NT2/D1 (cell line): ENCODE data around the gene CCDC112.

ENCODE experiments used
- DNase-seq: peaks from one replicate; pipeline ENCODE4 v3.0.0-alpha.2; 2011; ENCODE audit warnings: low read depth, low spot score
- H3K27me3 ChIP-seq: 2 replicates; pipeline ENCODE4 v1.6.0; 2011; ENCODE audit warnings: mild to moderate bottlenecking; ENCODE audit not compliant: insufficient read length, insufficient read depth
- H3K36me3 ChIP-seq: 2 replicates; pipeline ENCODE4 v1.6.1; 2011; ENCODE audit warnings: mild to moderate bottlenecking, low read length, mixed read lengths; ENCODE audit not compliant: insufficient read depth, insufficient read length
- H3K4me1 ChIP-seq: 2 replicates; pipeline ENCODE4 v1.5.1; 2011; ENCODE audit not compliant: insufficient read depth, insufficient read length
- H3K4me3 ChIP-seq: 2 replicates; pipeline ENCODE4 v1.5.1; 2011; ENCODE audit warnings: low read depth; ENCODE audit not compliant: insufficient read length
- H3K9ac ChIP-seq: 2 replicates; pipeline ENCODE4 v1.6.0; 2011; ENCODE audit warnings: low read depth; ENCODE audit not compliant: insufficient read length
- H3K9me3 ChIP-seq: 2 replicates; pipeline ENCODE4 v1.5.1; 2011; ENCODE audit warnings: mild to moderate bottlenecking, low read length; ENCODE audit not compliant: insufficient read depth
- SUZ12 ChIP-seq: IDR thresholded peaks from 2 replicates; pipeline ENCODE4 v1.6.1; 2011; ENCODE audit not compliant: insufficient read length, insufficient read depth; ENCODE audit errors: extremely low read depth
- YY1 ChIP-seq: IDR thresholded peaks from 2 replicates; pipeline ENCODE4 v1.6.1; 2011; ENCODE audit not compliant: insufficient read length, insufficient read depth
- ZNF274 ChIP-seq: IDR thresholded peaks from 2 replicates; pipeline ENCODE4 v1.6.1; 2011; ENCODE audit warnings: mild to moderate bottlenecking, low read depth, low read length

The CCDC112 gene

GRCh38 chr5:115317320-115317719, 20.9 kb upstream of the CCDC112 start:
- no peaks in the 10 kb centered on the region for H3K9me3 ChIP-seq
- no peak for TF ChIP-seq SUZ12
- TF ChIP-seq ZNF274 = no peak
- TF ChIP-seq YY1 = no peak
- H3K27me3 ChIP-seq = no peaks in the 10 kb centered on the region
- H3K9ac ChIP-seq = no peak overlapping the region
- H3K36me3 ChIP-seq = no peaks in the 10 kb centered on the region
- no peak overlapping the region for H3K4me3 ChIP-seq
- no peak for DNase-seq
- no peaks in the 10 kb centered on the region for H3K4me1 ChIP-seq

DNA sequence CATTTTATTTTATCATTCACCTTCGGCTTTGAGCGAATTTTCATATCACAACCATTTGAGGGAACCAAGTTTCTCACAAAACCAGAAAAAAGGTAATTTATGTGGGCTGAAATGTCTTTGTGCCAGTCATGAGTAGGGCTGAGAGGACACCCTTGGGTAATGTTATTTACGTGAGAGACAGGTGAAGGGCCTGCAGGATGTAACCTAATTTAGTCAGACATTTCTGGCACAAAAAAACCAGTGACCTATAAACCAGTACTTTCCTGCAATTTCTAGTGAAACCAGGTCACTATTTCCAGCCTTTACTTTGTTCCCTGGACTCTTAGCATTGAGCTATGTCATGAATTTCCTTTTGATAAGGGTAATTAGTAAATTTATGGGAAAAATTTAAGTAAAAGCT, 17.2 kb upstream of the CCDC112 start:
- TF ChIP-seq ZNF274 (no peak), YY1 (no peak), SUZ12 (no peak)
- Histone ChIP-seq H3K27me3 (no peaks in the 10 kb centered on the region), H3K4me1 (no peaks in the 10 kb centered on the region), H3K36me3 (no peaks in the 10 kb centered on the region), H3K9ac (no peak overlapping the region), H3K9me3 (no peaks in the 10 kb centered on the region), H3K4me3 (no peak overlapping the region)
- DNase-seq = no peak

DNA sequence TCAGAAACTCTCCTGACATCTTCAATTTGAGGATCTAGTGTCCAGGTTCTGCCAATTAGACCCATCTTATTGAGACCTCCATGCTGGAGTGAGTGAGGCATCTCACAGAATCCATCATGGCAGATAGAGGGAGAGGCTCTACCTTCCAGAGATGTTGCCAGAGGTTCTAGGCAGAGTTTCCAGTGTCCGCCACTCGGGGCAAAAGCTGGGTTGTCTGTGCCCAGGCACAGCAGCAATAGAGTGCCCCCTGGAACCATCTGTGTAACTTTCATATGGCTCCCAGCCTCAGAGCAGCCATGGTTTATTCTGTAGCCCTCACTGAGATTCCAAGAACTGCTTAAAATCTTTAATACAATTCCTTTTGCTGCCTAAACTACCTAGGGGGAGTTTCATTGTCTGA, 16.6 kb upstream of the CCDC112 start:
- H3K9ac ChIP-seq = no peak overlapping the region
- no peaks in the 10 kb centered on the region for H3K27me3 ChIP-seq
- H3K4me1 ChIP-seq = no peaks in the 10 kb centered on the region
- TF ChIP-seq ZNF274 (no peak), YY1 (no peak), SUZ12 (no peak)
- no peaks in the 10 kb centered on the region for H3K36me3 ChIP-seq
- H3K4me3 ChIP-seq = no peak overlapping the region
- H3K9me3 ChIP-seq = no peaks in the 10 kb centered on the region
- DNase-seq = no peak

DNA sequence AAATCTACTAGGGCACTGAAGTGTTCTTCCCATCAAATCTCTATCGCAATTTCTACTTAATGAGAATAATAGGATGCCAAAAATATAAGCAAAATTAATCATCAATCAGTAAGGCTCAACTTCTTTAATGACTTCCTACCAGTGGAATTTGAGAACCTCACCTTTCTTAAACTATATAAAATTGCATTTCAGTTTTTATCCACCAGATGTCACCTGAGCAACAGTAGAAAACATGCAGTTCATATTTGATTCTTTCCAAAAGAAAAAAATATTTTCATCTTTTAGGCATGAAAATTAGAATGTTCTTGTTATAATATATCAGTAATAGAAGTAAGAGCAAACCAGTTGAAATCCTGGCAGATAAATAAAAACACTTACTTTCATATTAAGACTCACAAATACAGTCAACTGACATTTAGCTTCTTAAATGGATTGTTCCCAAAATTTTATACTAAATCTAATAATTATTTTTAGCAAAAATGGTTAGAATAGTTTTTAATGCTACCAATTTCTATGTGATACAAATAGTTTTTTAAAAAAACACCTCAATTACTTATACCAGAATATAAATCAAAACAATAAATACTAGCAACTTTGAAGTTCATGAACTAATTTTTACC, 13.4 kb upstream of the CCDC112 start:
- no peaks in the 10 kb centered on the region for H3K36me3 ChIP-seq
- no peaks in the 10 kb centered on the region for H3K9me3 ChIP-seq
- H3K27me3 ChIP-seq = no peaks in the 10 kb centered on the region
- H3K9ac ChIP-seq = no peak overlapping the region
- no peaks in the 10 kb centered on the region for H3K4me1 ChIP-seq
- no peak overlapping the region for H3K4me3 ChIP-seq
- no peak for TF ChIP-seq YY1
- TF ChIP-seq ZNF274 = no peak
- TF ChIP-seq SUZ12 = no peak
- DNase-seq = no peak

DNA sequence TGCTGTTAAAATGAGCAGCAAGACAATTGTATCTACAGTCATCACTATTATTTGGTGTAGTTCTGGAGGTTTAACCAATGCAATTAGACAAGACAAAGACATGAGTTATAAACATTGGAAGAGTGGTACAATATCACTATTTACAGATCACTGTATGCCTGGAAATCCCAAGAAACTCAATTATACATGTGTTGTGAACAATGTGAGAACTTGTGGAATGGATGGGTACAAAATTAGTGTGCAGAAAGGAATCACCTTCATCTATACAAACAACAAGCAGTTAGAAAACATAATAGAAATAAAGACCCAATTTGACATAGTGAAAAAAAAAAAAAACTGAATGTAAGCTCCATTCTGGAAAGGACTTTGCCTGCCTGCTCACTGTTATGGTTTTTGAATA, 12.4 kb upstream of the CCDC112 start:
- no peaks in the 10 kb centered on the region for H3K36me3 ChIP-seq
- no peaks in the 10 kb centered on the region for H3K4me1 ChIP-seq
- H3K9ac ChIP-seq = no peak overlapping the region
- no peak overlapping the region for H3K4me3 ChIP-seq
- TF ChIP-seq SUZ12 (no peak), ZNF274 (no peak), YY1 (no peak)
- no peak for DNase-seq
- H3K27me3 ChIP-seq = no peaks in the 10 kb centered on the region
- H3K9me3 ChIP-seq = no peaks in the 10 kb centered on the region

GRCh38 chr5:115306011-115306536, 9.6 kb upstream of the CCDC112 start:
- Histone ChIP-seq H3K36me3 (no peaks in the 10 kb centered on the region), H3K9me3 (no peaks in the 10 kb centered on the region), H3K9ac (no peak overlapping the region), H3K27me3 (no peaks in the 10 kb centered on the region), H3K4me1 (no peaks in the 10 kb centered on the region), H3K4me3 (no peak overlapping the region)
- TF ChIP-seq SUZ12 (no peak), ZNF274 (no peak), YY1 (no peak)
- DNase-seq = no peak

- Histone ChIP-seq H3K27me3 (no peaks in the 10 kb centered on the region), H3K4me3 (no peak overlapping the region), H3K36me3 (no peaks in the 10 kb centered on the region), H3K4me1 (no peaks in the 10 kb centered on the region), H3K9ac (no peak overlapping the region), H3K9me3 (no peaks in the 10 kb centered on the region)
- DNase-seq = no peak
- no peak for TF ChIP-seq YY1
- TF ChIP-seq SUZ12 = no peak
- TF ChIP-seq ZNF274 = no peak
Measured at GRCh38 chr5:115304496-115304895, 8.0 kb upstream of the CCDC112 start.
